GM23338 (cell line): ENCODE measurements around the gene ABCB11. TPM values are rescaled to one million over a fixed set of nuclear protein-coding genes. Genes with fewer than 3 reads are reported as not detected.

Source experiments
- ATAC-seq: fragments of 200-7000 bp; cut with Tn5 transposase; 3 replicates; pipeline ENCODE4 v1.9.1; 2020
- DNase-seq: peaks from one replicate; pipeline ENCODE4 v3.0.0-alpha.2; 2015; ENCODE audit warnings: low spot score
- H2AFZ ChIP-seq: fragments of 200-600 bp; sonication (generic); 2 replicates; pipeline ENCODE4 v1.8.0; 2016; ENCODE audit warnings: antibody characterized with exemption, mild to moderate bottlenecking, moderate library complexity
- H3F3A ChIP-seq: fragments of 200-600 bp; sonication (generic); replicated peaks from 2 replicates; pipeline ENCODE4 v1.8.0; 2017; ENCODE audit warnings: antibody characterized with exemption, mixed run types, low read depth
- H3K27ac ChIP-seq: fragments of 200-600 bp; sonication (generic); 2 replicates; pipeline ENCODE4 v1.6.1; 2016; ENCODE audit warnings: low read depth
- H3K27me3 ChIP-seq: fragments of 200-600 bp; sonication (generic); 2 replicates; pipeline ENCODE4 v1.8.0; 2016; ENCODE audit warnings: mild to moderate bottlenecking, mixed run types, moderate library complexity; ENCODE audit not compliant: insufficient read depth
- H3K36me3 ChIP-seq: fragments of 200-600 bp; sonication (generic); 2 replicates; pipeline ENCODE4 v1.8.0; 2016; ENCODE audit warnings: mild to moderate bottlenecking; ENCODE audit not compliant: insufficient read depth
- H3K4me1 ChIP-seq: fragments of 200-600 bp; sonication (generic); 2 replicates; pipeline ENCODE4 v1.8.0; 2016; ENCODE audit warnings: mild to moderate bottlenecking, moderate library complexity; ENCODE audit not compliant: insufficient read depth
- H3K4me2 ChIP-seq: fragments of 200-600 bp; sonication (generic); 2 replicates; pipeline ENCODE4 v1.7.1; 2017; ENCODE audit warnings: mixed run types
- H3K4me3 ChIP-seq: fragments of 200-600 bp; sonication (generic); 2 replicates; pipeline ENCODE4 v1.6.1; 2016; ENCODE audit warnings: mixed run types
- H3K79me2 ChIP-seq: fragments of 200-600 bp; sonication (generic); replicated peaks from 2 replicates; pipeline ENCODE4 v1.8.0; 2017; ENCODE audit warnings: mild to moderate bottlenecking; ENCODE audit not compliant: insufficient read depth
- H3K9me2 ChIP-seq: fragments of 200-600 bp; sonication (generic); 2 replicates; pipeline ENCODE4 v1.8.0; 2017; ENCODE audit not compliant: insufficient read depth
- H4K20me1 ChIP-seq: fragments of 200-600 bp; sonication (generic); replicated peaks from 2 replicates; pipeline ENCODE4 v1.8.0; 2017; ENCODE audit warnings: mild to moderate bottlenecking; ENCODE audit not compliant: insufficient read depth
- H3K27ac Mint-ChIP-seq: 2 replicates; pipeline ENCODE4 v1.8.0; 2020; ENCODE audit warnings: inconsistent platforms, mild to moderate bottlenecking, moderate library complexity, mixed read lengths
- H3K27me3 Mint-ChIP-seq: 3 replicates; pipeline ENCODE4 v1.8.0; 2022; ENCODE audit warnings: low read depth, mild to moderate bottlenecking, moderate library complexity, mixed read lengths, inconsistent platforms; ENCODE audit not compliant: insufficient read depth, poor library complexity
- H3K36me3 Mint-ChIP-seq: 3 replicates; pipeline ENCODE4 v1.8.0; 2021; ENCODE audit warnings: low read depth, mild to moderate bottlenecking, inconsistent platforms, moderate library complexity, mixed read lengths
- H3K4me1 Mint-ChIP-seq: 3 replicates; pipeline ENCODE4 v1.8.0; 2020; ENCODE audit warnings: mild to moderate bottlenecking, inconsistent platforms, mixed read lengths
- H3K4me3 Mint-ChIP-seq: 3 replicates; pipeline ENCODE4 v1.8.0; 2021; ENCODE audit warnings: moderate library complexity, mild to moderate bottlenecking, inconsistent platforms, mixed read lengths
- H3K9me3 Mint-ChIP-seq: 3 replicates; pipeline ENCODE4 v1.8.0; 2020; ENCODE audit warnings: moderate library complexity, mild to moderate bottlenecking, inconsistent platforms, mixed read lengths
- EZH2 ChIP-seq: fragments of 200-600 bp; sonication (generic); IDR thresholded peaks from one replicate; pipeline ENCODE4 v1.8.0; 2017; ENCODE audit warnings: antibody characterized with exemption, mild to moderate bottlenecking, low read depth; ENCODE audit not compliant: unreplicated experiment
- EZH2phosphoT487 ChIP-seq: fragments of 200-600 bp; sonication (generic); IDR thresholded peaks from one replicate; pipeline ENCODE4 v1.8.1; 2018; ENCODE audit warnings: antibody characterized with exemption; ENCODE audit not compliant: unreplicated experiment
- POLR2AphosphoS5 ChIP-seq: IDR thresholded peaks from 2 replicates; pipeline ENCODE4 v1.6.1; 2016; ENCODE audit warnings: antibody characterized with exemption, low read depth
- STAT1 ChIP-seq: IDR thresholded peaks from one replicate; pipeline ENCODE4 v1.6.1; 2016; ENCODE audit warnings: antibody characterized with exemption; ENCODE audit not compliant: unreplicated experiment
- ZNF114 ChIP-seq: fragments of 250-450 bp; sonication (Bioruptor Pico); IDR thresholded peaks from 2 replicates; pipeline ENCODE4 v1.5.0; 2020; ENCODE audit warnings: mild to moderate bottlenecking, moderate library complexity
- ZNF331 ChIP-seq: fragments of 250-450 bp; sonication (Bioruptor Pico); IDR thresholded peaks from 2 replicates; pipeline ENCODE4 v1.5.0; 2020; ENCODE audit warnings: low read depth, mild to moderate bottlenecking, moderate library complexity
- polyA plus RNA-seq: library from polyadenylated mRNA; unstranded; fragments of >200 nt; fragmentation: Nextera tagmentation; extraction: Ambion mirVana; gene quantifications from 2 replicates; pipeline ENCODE4 v1.2.1, GENCODE V29; 2016
- total RNA-seq: library from RNA; depleted of rRNA; stranded (reverse); fragments of >200 nt; shearing (Covaris generic); gene quantifications from 2 replicates; pipeline ENCODE4 v1.2.3, GENCODE V29; 2014
- TF ChIP-seq, protein P1 (sequence below): fragments of 250-450 bp; sonication (Bioruptor Pico); IDR thresholded peaks from 2 replicates; pipeline ENCODE4 v1.5.0; 2020; ENCODE audit warnings: mild to moderate bottlenecking, moderate library complexity
- TF ChIP-seq, protein P2 (sequence below): IDR thresholded peaks from 2 replicates; pipeline ENCODE4 v1.6.1; 2016; ENCODE audit warnings: antibody characterized with exemption
- TF ChIP-seq, protein P3 (sequence below), 2 experiments: fragments of 200-600 bp in 1 of 2; sonication (generic) in 1 of 2; conservative IDR thresholded peaks; 2 replicates each; pipeline versions ENCODE4 v1.5.1 to v1.6.1; 2016 to 2017; ENCODE audit warnings: antibody characterized with exemption in 2 of 2, low read depth in 2 of 2, mild to moderate bottlenecking in 2 of 2, moderate library complexity in 1 of 2

ABCB11 gene
- total and polyA plus RNA-seq, 2 experiments from 2014 or later = not detected

DNA sequence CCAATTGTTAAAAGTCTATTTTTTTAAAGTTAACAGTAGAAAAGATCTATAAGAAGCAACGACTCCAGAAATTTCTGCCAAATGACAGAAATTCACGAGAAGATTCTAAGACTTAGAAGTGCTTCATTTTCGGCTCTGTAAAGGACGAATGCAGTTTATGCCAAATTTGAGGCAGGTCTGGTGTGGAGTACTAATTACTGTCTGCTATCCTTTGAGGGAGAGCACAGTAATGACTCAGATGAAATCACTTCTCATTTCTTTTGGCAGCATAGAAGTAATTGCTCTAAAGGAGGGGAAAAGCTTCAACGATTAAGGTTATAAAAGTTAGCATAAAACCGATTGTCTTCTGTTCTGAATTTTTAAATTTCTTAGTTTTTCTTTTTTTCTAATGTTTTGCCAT, 118.7 kb downstream of the ABCB11 start (continued):
- TF ChIP-seq, protein P1, sequence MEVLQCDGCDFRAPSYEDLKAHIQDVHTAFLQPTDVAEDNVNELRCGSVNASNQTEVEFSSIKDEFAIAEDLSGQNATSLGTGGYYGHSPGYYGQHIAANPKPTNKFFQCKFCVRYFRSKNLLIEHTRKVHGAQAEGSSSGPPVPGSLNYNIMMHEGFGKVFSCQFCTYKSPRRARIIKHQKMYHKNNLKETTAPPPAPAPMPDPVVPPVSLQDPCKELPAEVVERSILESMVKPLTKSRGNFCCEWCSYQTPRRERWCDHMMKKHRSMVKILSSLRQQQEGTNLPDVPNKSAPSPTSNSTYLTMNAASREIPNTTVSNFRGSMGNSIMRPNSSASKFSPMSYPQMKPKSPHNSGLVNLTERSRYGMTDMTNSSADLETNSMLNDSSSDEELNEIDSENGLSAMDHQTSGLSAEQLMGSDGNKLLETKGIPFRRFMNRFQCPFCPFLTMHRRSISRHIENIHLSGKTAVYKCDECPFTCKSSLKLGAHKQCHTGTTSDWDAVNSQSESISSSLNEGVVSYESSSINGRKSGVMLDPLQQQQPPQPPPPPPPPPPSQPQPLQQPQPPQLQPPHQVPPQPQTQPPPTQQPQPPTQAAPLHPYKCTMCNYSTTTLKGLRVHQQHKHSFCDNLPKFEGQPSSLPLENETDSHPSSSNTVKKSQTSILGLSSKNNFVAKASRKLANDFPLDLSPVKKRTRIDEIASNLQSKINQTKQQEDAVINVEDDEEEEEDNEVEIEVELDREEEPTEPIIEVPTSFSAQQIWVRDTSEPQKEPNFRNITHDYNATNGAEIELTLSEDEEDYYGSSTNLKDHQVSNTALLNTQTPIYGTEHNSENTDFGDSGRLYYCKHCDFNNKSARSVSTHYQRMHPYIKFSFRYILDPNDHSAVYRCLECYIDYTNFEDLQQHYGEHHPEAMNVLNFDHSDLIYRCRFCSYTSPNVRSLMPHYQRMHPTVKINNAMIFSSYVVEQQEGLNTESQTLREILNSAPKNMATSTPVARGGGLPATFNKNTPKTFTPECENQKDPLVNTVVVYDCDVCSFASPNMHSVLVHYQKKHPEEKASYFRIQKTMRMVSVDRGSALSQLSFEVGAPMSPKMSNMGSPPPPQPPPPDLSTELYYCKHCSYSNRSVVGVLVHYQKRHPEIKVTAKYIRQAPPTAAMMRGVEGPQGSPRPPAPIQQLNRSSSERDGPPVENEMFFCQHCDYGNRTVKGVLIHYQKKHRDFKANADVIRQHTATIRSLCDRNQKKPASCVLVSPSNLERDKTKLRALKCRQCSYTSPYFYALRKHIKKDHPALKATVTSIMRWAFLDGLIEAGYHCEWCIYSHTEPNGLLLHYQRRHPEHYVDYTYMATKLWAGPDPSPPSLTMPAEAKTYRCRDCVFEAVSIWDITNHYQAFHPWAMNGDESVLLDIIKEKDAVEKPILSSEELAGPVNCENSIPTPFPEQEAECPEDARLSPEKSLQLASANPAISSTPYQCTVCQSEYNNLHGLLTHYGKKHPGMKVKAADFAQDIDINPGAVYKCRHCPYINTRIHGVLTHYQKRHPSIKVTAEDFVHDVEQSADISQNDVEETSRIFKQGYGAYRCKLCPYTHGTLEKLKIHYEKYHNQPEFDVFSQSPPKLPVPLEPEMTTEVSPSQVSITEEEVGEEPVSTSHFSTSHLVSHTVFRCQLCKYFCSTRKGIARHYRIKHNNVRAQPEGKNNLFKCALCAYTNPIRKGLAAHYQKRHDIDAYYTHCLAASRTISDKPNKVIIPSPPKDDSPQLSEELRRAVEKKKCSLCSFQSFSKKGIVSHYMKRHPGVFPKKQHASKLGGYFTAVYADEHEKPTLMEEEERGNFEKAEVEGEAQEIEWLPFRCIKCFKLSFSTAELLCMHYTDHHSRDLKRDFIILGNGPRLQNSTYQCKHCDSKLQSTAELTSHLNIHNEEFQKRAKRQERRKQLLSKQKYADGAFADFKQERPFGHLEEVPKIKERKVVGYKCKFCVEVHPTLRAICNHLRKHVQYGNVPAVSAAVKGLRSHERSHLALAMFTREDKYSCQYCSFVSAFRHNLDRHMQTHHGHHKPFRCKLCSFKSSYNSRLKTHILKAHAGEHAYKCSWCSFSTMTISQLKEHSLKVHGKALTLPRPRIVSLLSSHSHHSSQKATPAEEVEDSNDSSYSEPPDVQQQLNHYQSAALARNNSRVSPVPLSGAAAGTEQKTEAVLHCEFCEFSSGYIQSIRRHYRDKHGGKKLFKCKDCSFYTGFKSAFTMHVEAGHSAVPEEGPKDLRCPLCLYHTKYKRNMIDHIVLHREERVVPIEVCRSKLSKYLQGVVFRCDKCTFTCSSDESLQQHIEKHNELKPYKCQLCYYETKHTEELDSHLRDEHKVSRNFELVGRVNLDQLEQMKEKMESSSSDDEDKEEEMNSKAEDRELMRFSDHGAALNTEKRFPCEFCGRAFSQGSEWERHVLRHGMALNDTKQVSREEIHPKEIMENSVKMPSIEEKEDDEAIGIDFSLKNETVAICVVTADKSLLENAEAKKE (CRISPR knock-in tag) = no peak
- TF ChIP-seq POLR2AphosphoS5 (no peak), ZNF331 (CRISPR knock-in tag) (no peak)
- TF ChIP-seq, protein P2, sequence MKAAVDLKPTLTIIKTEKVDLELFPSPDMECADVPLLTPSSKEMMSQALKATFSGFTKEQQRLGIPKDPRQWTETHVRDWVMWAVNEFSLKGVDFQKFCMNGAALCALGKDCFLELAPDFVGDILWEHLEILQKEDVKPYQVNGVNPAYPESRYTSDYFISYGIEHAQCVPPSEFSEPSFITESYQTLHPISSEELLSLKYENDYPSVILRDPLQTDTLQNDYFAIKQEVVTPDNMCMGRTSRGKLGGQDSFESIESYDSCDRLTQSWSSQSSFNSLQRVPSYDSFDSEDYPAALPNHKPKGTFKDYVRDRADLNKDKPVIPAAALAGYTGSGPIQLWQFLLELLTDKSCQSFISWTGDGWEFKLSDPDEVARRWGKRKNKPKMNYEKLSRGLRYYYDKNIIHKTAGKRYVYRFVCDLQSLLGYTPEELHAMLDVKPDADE = no peak

DNA sequence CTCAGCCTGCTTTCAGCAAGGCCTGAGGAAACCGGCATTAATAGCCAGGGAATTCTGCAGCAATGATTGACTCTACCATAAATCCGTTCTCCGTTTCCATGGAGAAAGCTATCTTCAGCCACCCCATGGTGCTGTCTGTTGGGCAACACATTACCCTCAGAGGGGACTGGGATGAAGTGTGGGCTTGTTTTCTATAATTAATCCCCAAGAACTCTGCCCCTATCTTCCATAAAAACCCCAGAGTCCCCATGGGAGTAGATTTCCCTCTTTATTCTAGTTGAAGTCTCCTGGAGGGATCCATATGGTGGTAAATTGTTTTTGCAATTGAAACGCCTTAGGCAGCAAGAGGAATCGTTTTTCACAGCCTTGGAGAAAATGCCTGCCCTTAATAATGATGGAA, 120.8 kb downstream of the ABCB11 start:
- peaks cover 73% of the 10 kb centered on the region for H3K4me1 ChIP-seq
- no peaks in the 10 kb centered on the region for H3K79me2 ChIP-seq
- H3F3A ChIP-seq = 0 out of 2 replicates have a peak, but pooled peaks cover 7% of the 10 kb centered on the region
- Mint-ChIP-seq H3K36me3 (peaks cover 3% of the 10 kb centered on the region; the same call in 1 of the 3 replicates), H3K27me3 (peaks cover 23% of the 10 kb centered on the region), H3K4me1 (peaks cover 68% of the 10 kb centered on the region), H3K27ac (no peak overlapping the region), H3K9me3 (peaks cover under 1% of the 10 kb centered on the region; the same call in 1 of the 3 replicates), H3K4me3 (no peak overlapping the region)
- H2AFZ ChIP-seq = no peak overlapping the region; the same call in 1 of the 2 replicates
- 0 out of 2 replicates have a peak, but pooled peaks cover 4% of the 10 kb centered on the region for H3K9me2 ChIP-seq
- H3K4me2 ChIP-seq = no peak overlapping the region
- H3K27ac ChIP-seq = no peak overlapping the region
- H3K36me3 ChIP-seq = 0 out of 2 replicates have a peak, but pooled peaks cover under 1% of the 10 kb centered on the region
- no peaks in the 10 kb centered on the region for H4K20me1 ChIP-seq
- no peak overlapping the region for H3K4me3 ChIP-seq
- ATAC-seq (no peak), DNase-seq (no peak)
- H3K27me3 ChIP-seq = peaks cover 8% of the 10 kb centered on the region; the same call in 1 of the 2 replicates
- no peak for TF ChIP-seq EZH2phosphoT487
- TF ChIP-seq ZNF114 = no peak
- no peak for TF ChIP-seq EZH2
- no peak for TF ChIP-seq POLR2AphosphoS5
- TF ChIP-seq, protein P3, sequence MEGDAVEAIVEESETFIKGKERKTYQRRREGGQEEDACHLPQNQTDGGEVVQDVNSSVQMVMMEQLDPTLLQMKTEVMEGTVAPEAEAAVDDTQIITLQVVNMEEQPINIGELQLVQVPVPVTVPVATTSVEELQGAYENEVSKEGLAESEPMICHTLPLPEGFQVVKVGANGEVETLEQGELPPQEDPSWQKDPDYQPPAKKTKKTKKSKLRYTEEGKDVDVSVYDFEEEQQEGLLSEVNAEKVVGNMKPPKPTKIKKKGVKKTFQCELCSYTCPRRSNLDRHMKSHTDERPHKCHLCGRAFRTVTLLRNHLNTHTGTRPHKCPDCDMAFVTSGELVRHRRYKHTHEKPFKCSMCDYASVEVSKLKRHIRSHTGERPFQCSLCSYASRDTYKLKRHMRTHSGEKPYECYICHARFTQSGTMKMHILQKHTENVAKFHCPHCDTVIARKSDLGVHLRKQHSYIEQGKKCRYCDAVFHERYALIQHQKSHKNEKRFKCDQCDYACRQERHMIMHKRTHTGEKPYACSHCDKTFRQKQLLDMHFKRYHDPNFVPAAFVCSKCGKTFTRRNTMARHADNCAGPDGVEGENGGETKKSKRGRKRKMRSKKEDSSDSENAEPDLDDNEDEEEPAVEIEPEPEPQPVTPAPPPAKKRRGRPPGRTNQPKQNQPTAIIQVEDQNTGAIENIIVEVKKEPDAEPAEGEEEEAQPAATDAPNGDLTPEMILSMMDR (conservative IDR thresholded peaks at IDR 0.05; ENCODE audit: low read depth in 2 of 2) = no peak
- TF ChIP-seq STAT1 = no peak
